ENCODE data around the gene PPP1R13B.

Gene PPP1R13B

GRCh38 chr14:103762541-103762940 lies 84.8 kb downstream of the PPP1R13B start:
- Histone ChIP-seq H3K27me3 (ENCODE audit: control insufficient read depth in 2 of 2, insufficient read depth in 2 of 2, low read length in 2 of 2) (no peaks in the 10 kb centered on the region), H3K4me1 (ENCODE audit: control insufficient read depth in 2 of 2, insufficient read depth in 2 of 2, low read length in 2 of 2) (no peaks in the 10 kb centered on the region), H3K4me3 (ENCODE audit: low read length in 2 of 2) (no peak overlapping the region), H3K9ac (ENCODE audit: low read depth in 1 of 2, low read length in 2 of 2) (no peak overlapping the region), H3K27ac (ENCODE audit: low read depth in 2 of 2, low read length in 2 of 2) (no peak overlapping the region), H3K9me3 (ENCODE audit: control insufficient read depth in 2 of 2, low read length in 2 of 2) (no peaks in the 10 kb centered on the region), H3K36me3 (ENCODE audit: control insufficient read depth in 2 of 2, insufficient read depth in 2 of 2, low read length in 2 of 2) (peaks cover 0 to 5% of the 10 kb centered on the region in 2 donors)

- H3K4me3 ChIP-seq (ENCODE audit: low read length in 2 of 2), result no peak overlapping the region
- H3K27ac ChIP-seq (ENCODE audit: low read depth in 2 of 2, low read length in 2 of 2), result no peak overlapping the region
- peaks cover 0 to 6% of the 10 kb centered on the region in 2 donors for H3K36me3 ChIP-seq (ENCODE audit: control insufficient read depth in 2 of 2, insufficient read depth in 2 of 2, low read length in 2 of 2)
- no peaks in the 10 kb centered on the region for H3K9me3 ChIP-seq (ENCODE audit: control insufficient read depth in 2 of 2, low read length in 2 of 2)
- no peaks in the 10 kb centered on the region for H3K4me1 ChIP-seq (ENCODE audit: control insufficient read depth in 2 of 2, insufficient read depth in 2 of 2, low read length in 2 of 2)
- H3K27me3 ChIP-seq (ENCODE audit: control insufficient read depth in 2 of 2, insufficient read depth in 2 of 2, low read length in 2 of 2), result no peaks in the 10 kb centered on the region
- no peak overlapping the region for H3K9ac ChIP-seq (ENCODE audit: low read depth in 1 of 2, low read length in 2 of 2)
Observed at GRCh38 chr14:103762036-103762435, 85.3 kb downstream of the PPP1R13B start.

GRCh38 chr14:103758059-103758776 lies 89.2 kb downstream of the PPP1R13B start:
- H3K9me3 ChIP-seq (ENCODE audit: control insufficient read depth in 2 of 2, low read length in 2 of 2), result no peaks in the 10 kb centered on the region
- no peaks in the 10 kb centered on the region for H3K4me1 ChIP-seq (ENCODE audit: control insufficient read depth in 2 of 2, insufficient read depth in 2 of 2, low read length in 2 of 2)
- no peak overlapping the region for H3K9ac ChIP-seq (ENCODE audit: low read depth in 1 of 2, low read length in 2 of 2)
- H3K27ac ChIP-seq (ENCODE audit: low read depth in 2 of 2, low read length in 2 of 2), result no peak overlapping the region
- no peaks in the 10 kb centered on the region for H3K27me3 ChIP-seq (ENCODE audit: control insufficient read depth in 2 of 2, insufficient read depth in 2 of 2, low read length in 2 of 2)
- H3K36me3 ChIP-seq (ENCODE audit: control insufficient read depth in 2 of 2, insufficient read depth in 2 of 2, low read length in 2 of 2), result peaks cover 3 to 4% of the 10 kb centered on the region in 2 donors
- H3K4me3 ChIP-seq (ENCODE audit: low read length in 2 of 2), result no peak overlapping the region

GRCh38 chr14:103755060-103755459 lies 92.3 kb downstream of the PPP1R13B start:
- Histone ChIP-seq H3K9me3 (ENCODE audit: control insufficient read depth in 2 of 2, low read length in 2 of 2) (no peaks in the 10 kb centered on the region), H3K36me3 (ENCODE audit: control insufficient read depth in 2 of 2, insufficient read depth in 2 of 2, low read length in 2 of 2) (peaks cover 8% of the 10 kb centered on the region in 2 donors), H3K4me3 (ENCODE audit: low read length in 2 of 2) (no peak overlapping the region), H3K27ac (ENCODE audit: low read depth in 2 of 2, low read length in 2 of 2) (no peak overlapping the region), H3K27me3 (ENCODE audit: control insufficient read depth in 2 of 2, insufficient read depth in 2 of 2, low read length in 2 of 2) (no peaks in the 10 kb centered on the region), H3K9ac (ENCODE audit: low read depth in 1 of 2, low read length in 2 of 2) (no peak overlapping the region), H3K4me1 (ENCODE audit: control insufficient read depth in 2 of 2, insufficient read depth in 2 of 2, low read length in 2 of 2) (no peaks in the 10 kb centered on the region)

- Histone ChIP-seq H3K4me3 (ENCODE audit: low read length in 2 of 2) (no peak overlapping the region), H3K27ac (ENCODE audit: low read depth in 2 of 2, low read length in 2 of 2) (no peak overlapping the region), H3K9me3 (ENCODE audit: control insufficient read depth in 2 of 2, low read length in 2 of 2) (no peaks in the 10 kb centered on the region), H3K27me3 (ENCODE audit: control insufficient read depth in 2 of 2, insufficient read depth in 2 of 2, low read length in 2 of 2) (no peaks in the 10 kb centered on the region), H3K9ac (ENCODE audit: low read depth in 1 of 2, low read length in 2 of 2) (no peak overlapping the region), H3K4me1 (ENCODE audit: control insufficient read depth in 2 of 2, insufficient read depth in 2 of 2, low read length in 2 of 2) (no peaks in the 10 kb centered on the region), H3K36me3 (ENCODE audit: control insufficient read depth in 2 of 2, insufficient read depth in 2 of 2, low read length in 2 of 2) (peaks cover 11 to 16% of the 10 kb centered on the region in 2 donors)
Observed at GRCh38 chr14:103753774-103754173, 93.6 kb downstream of the PPP1R13B start.

GRCh38 chr14:103749860-103750259 lies 97.5 kb downstream of the PPP1R13B start:
- no peak overlapping the region for H3K27ac ChIP-seq (ENCODE audit: low read depth in 2 of 2, low read length in 2 of 2)
- H3K4me1 ChIP-seq (ENCODE audit: control insufficient read depth in 2 of 2, insufficient read depth in 2 of 2, low read length in 2 of 2), result peaks cover 0 to 3% of the 10 kb centered on the region in 2 donors
- no peak overlapping the region for H3K9ac ChIP-seq (ENCODE audit: low read depth in 1 of 2, low read length in 2 of 2)
- H3K27me3 ChIP-seq (ENCODE audit: control insufficient read depth in 2 of 2, insufficient read depth in 2 of 2, low read length in 2 of 2), result no peaks in the 10 kb centered on the region
- H3K4me3 ChIP-seq (ENCODE audit: low read length in 2 of 2), result no peak overlapping the region
- no peaks in the 10 kb centered on the region for H3K9me3 ChIP-seq (ENCODE audit: control insufficient read depth in 2 of 2, low read length in 2 of 2)
- H3K36me3 ChIP-seq (ENCODE audit: control insufficient read depth in 2 of 2, insufficient read depth in 2 of 2, low read length in 2 of 2), result peaks cover 11 to 36% of the 10 kb centered on the region in 2 donors

GRCh38 chr14:103749452-103749851 lies 97.9 kb downstream of the PPP1R13B start:
- no peak overlapping the region for H3K27ac ChIP-seq (ENCODE audit: low read depth in 2 of 2, low read length in 2 of 2)
- peaks cover 13 to 39% of the 10 kb centered on the region in 2 donors for H3K36me3 ChIP-seq (ENCODE audit: control insufficient read depth in 2 of 2, insufficient read depth in 2 of 2, low read length in 2 of 2)
- H3K4me1 ChIP-seq (ENCODE audit: control insufficient read depth in 2 of 2, insufficient read depth in 2 of 2, low read length in 2 of 2), result peaks cover 0 to 4% of the 10 kb centered on the region in 2 donors
- H3K9ac ChIP-seq (ENCODE audit: low read depth in 1 of 2, low read length in 2 of 2), result no peak overlapping the region
- no peaks in the 10 kb centered on the region for H3K27me3 ChIP-seq (ENCODE audit: control insufficient read depth in 2 of 2, insufficient read depth in 2 of 2, low read length in 2 of 2)
- H3K9me3 ChIP-seq (ENCODE audit: control insufficient read depth in 2 of 2, low read length in 2 of 2), result no peaks in the 10 kb centered on the region
- no peak overlapping the region for H3K4me3 ChIP-seq (ENCODE audit: low read length in 2 of 2)

- H3K4me1 ChIP-seq (ENCODE audit: control insufficient read depth in 2 of 2, insufficient read depth in 2 of 2, low read length in 2 of 2), result peaks cover 0 to 4% of the 10 kb centered on the region in 2 donors
- no peaks in the 10 kb centered on the region for H3K9me3 ChIP-seq (ENCODE audit: control insufficient read depth in 2 of 2, low read length in 2 of 2)
- peaks cover 16 to 43% of the 10 kb centered on the region in 2 donors for H3K36me3 ChIP-seq (ENCODE audit: control insufficient read depth in 2 of 2, insufficient read depth in 2 of 2, low read length in 2 of 2)
- H3K9ac ChIP-seq (ENCODE audit: low read depth in 1 of 2, low read length in 2 of 2), result no peak overlapping the region
- H3K27me3 ChIP-seq (ENCODE audit: control insufficient read depth in 2 of 2, insufficient read depth in 2 of 2, low read length in 2 of 2), result no peaks in the 10 kb centered on the region
- H3K27ac ChIP-seq (ENCODE audit: low read depth in 2 of 2, low read length in 2 of 2), result no peak overlapping the region
- H3K4me3 ChIP-seq (ENCODE audit: low read length in 2 of 2), result no peak overlapping the region
Observed at GRCh38 chr14:103748534-103748857, 98.9 kb downstream of the PPP1R13B start.

- Histone ChIP-seq H3K36me3 (ENCODE audit: control insufficient read depth in 2 of 2, insufficient read depth in 2 of 2, low read length in 2 of 2) (peaks cover 23 to 52% of the 10 kb centered on the region in 2 donors), H3K4me3 (ENCODE audit: low read length in 2 of 2) (no peak overlapping the region), H3K27me3 (ENCODE audit: control insufficient read depth in 2 of 2, insufficient read depth in 2 of 2, low read length in 2 of 2) (no peaks in the 10 kb centered on the region), H3K9ac (ENCODE audit: low read depth in 1 of 2, low read length in 2 of 2) (no peak overlapping the region), H3K9me3 (ENCODE audit: control insufficient read depth in 2 of 2, low read length in 2 of 2) (no peaks in the 10 kb centered on the region), H3K4me1 (ENCODE audit: control insufficient read depth in 2 of 2, insufficient read depth in 2 of 2, low read length in 2 of 2) (peaks cover 0 to 4% of the 10 kb centered on the region in 2 donors), H3K27ac (ENCODE audit: low read depth in 2 of 2, low read length in 2 of 2) (no peak overlapping the region)
Observed at GRCh38 chr14:103746701-103747100, 100.7 kb downstream of the PPP1R13B start.

- no peaks in the 10 kb centered on the region for H3K27me3 ChIP-seq (ENCODE audit: control insufficient read depth in 2 of 2, insufficient read depth in 2 of 2, low read length in 2 of 2)
- no peak overlapping the region for H3K9ac ChIP-seq (ENCODE audit: low read depth in 1 of 2, low read length in 2 of 2)
- H3K27ac ChIP-seq (ENCODE audit: low read depth in 2 of 2, low read length in 2 of 2), result no peak overlapping the region
- H3K4me3 ChIP-seq (ENCODE audit: low read length in 2 of 2), result no peak overlapping the region
- peaks cover 27 to 59% of the 10 kb centered on the region in 2 donors for H3K36me3 ChIP-seq (ENCODE audit: control insufficient read depth in 2 of 2, insufficient read depth in 2 of 2, low read length in 2 of 2)
- no peaks in the 10 kb centered on the region for H3K9me3 ChIP-seq (ENCODE audit: control insufficient read depth in 2 of 2, low read length in 2 of 2)
- peaks cover 0 to 4% of the 10 kb centered on the region in 2 donors for H3K4me1 ChIP-seq (ENCODE audit: control insufficient read depth in 2 of 2, insufficient read depth in 2 of 2, low read length in 2 of 2)
Observed at GRCh38 chr14:103745424-103745823, 102.0 kb downstream of the PPP1R13B start.
